Measurements from ENCODE around the gene RPL29.

Gene RPL29

DNA sequence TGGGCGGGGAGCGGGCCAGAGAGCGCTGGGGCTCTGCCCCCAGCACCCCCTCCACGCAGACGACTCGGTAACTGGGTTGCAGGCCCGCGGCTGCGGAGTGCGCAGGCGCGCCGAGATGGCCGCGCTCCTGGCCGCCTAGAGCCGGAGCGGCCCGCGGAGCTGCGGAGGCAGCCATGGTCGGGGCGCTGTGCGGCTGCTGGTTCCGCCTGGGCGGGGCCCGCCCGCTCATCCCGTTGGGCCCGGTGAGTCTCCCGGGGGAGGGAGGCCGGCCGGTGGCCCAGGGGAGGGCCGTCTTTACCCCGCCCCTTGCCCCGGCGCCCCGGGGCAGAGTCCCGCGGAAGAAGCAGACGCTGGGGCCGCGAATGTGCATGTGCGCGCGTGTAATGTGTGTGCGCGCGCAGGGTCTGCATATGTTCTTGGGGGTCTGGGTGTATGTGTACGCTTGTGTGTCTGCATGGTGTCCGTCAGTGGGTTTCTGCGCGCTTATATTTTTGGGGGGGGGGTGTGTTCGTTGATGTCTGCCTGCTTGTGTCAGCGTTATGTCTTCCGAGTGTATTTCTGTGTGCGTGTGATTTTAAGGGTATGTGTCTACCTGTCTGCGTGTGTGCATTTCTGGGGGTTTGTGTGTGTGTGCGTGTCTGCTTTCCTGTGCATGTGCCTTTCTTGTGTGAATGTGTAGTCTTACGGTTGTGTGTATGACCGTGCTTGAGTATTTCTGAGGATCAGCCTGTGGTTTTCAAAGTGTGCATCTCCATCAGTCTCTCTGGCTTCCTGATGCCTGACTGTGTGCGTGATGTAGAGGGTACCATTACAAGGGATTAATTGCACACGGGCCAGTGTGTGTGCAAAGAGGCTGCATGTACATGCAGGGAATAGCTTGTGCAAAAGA, 20.5 kb downstream of the RPL29 start, which contains the start of gene ABHD14A:
ABHD14A (plus strand) TSS at position 102 of the 889 bp plus-strand sequence; CDS start at position 174, 72 bp downstream.
- peak within 1 kb of the TSS; percentile 96 for H3K27ac Mint-ChIP-seq
- peaks cover 15% of the 10 kb centered on the region for H3K36me3 Mint-ChIP-seq (ENCODE audit: low read depth)
- no peaks in the 10 kb centered on the region for H3K27me3 Mint-ChIP-seq
- H3K4me1 Mint-ChIP-seq (ENCODE audit: low read depth) = peaks cover 44% of the 10 kb centered on the region
- H3K4me3 Mint-ChIP-seq = peak within 1 kb of the TSS; percentile 92
- intact Hi-C loops (cut with micrococcal nuclease) = loop anchor here (1.0 kb wide), 1 partner anchor 33 kb away; the partner anchor contains the start of gene PARP3
- H3K9me3 Mint-ChIP-seq = no peaks in the 10 kb centered on the region

DNA sequence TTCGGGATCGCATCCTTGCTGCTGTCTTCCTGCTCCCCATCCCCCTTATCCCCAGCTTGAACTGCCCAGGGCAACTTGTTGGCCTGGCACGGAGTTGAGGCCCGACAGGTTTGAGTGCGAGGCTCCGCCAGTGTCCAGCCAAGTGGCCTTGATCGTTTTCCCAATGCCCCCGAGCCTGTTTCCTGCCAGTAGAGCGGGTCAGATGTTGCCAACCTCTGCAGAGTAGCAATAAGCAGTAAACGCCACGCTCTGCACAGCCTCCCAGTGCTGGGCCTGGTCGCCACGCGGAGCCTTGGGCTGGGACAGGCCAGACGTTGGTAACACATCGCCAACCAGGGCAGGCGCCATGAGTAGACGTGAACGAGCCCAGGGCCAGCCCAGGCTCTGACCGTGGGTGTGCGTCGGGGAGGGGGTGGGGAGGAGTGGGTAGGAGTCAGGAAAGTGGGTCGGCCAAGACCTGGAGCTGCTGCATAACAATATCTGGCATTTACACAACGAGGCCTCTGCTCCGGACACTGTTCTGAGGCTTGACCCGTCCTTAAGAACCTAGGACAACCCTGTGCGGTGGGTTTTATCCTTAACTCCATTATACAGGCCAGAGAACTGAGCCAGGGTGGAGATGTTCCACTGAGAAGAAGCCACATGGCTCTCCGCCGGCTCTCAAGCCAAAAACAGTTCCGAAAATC, 21.3 kb downstream of the RPL29 start:
- Mint-ChIP-seq H3K36me3 (ENCODE audit: low read depth) (peaks cover 21% of the 10 kb centered on the region), H3K4me3 (peak overlapping the region; percentile 92), H3K27ac (peak overlapping the region; percentile 96), H3K4me1 (ENCODE audit: low read depth) (peaks cover 45% of the 10 kb centered on the region), H3K9me3 (no peaks in the 10 kb centered on the region), H3K27me3 (peaks cover 3% of the 10 kb centered on the region)
- intact Hi-C loops (cut with micrococcal nuclease) = loop anchor here (1.0 kb wide), 1 partner anchor 32 kb away; the partner anchor contains the start of gene PARP3

DNA sequence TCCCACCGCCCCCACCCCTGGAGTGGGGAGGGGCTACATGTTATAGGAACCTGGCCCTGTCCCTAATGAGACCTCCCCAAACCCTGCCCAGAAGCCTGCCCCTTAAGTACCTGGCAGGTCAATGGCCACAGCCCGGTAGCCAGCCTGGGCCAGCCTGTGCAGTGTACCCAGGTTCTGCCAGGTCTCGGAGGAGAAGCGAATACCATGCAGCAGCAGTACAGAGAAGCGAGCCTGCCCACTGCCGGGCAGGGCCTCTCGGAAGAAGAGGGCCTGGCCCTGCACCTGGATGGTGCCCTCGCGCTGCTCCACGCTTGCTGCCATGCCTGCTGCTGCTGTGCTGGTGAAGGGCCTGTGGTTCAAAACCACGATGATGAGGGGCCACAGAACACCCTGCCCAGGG, 24.3 kb downstream of the RPL29 start:
- Mint-ChIP-seq H3K9me3 (no peaks in the 10 kb centered on the region), H3K27ac (no peak overlapping the region), H3K36me3 (ENCODE audit: low read depth) (peaks cover 27% of the 10 kb centered on the region), H3K27me3 (peaks cover 26% of the 10 kb centered on the region), H3K4me3 (no peak overlapping the region), H3K4me1 (ENCODE audit: low read depth) (peaks cover 57% of the 10 kb centered on the region)
- intact Hi-C loops (cut with micrococcal nuclease) = no loop called here

DNA sequence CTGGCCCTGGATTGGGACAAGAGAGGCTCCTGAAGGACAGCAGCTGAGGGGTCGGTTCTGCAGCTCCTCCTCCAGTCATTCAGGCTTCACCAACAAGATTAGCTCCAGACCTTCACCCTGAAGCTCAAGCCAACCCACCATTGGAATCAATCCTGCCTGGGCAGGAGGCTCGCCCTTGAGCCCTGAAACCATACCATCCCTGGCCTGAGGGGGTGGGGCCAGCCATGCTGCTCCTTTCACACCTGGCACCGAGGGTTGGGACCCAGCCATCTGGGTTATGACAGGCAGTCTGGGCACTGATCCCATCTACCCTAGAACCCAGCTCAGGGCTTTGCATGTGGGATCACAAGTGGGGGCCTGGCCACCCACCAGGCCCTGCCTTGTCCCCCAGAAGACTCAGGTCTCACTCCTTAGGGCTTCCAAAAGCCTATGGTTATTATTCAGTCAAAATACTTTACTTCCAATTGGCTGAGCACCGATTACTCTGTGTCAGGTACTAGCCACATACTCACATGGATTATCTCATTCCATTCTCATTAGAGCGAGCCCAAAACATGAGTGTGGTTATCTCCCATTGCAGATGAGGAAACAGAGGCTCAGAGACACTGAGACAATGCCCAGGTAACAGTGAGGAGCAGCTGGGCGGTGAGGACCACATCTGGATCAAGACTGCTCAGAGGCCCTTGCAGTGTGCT, 24.9 kb downstream of the RPL29 start:
- Mint-ChIP-seq H3K4me3 (no peak overlapping the region), H3K36me3 (ENCODE audit: low read depth) (peaks cover 27% of the 10 kb centered on the region), H3K27ac (no peak overlapping the region), H3K4me1 (ENCODE audit: low read depth) (peaks cover 52% of the 10 kb centered on the region), H3K27me3 (peaks cover 31% of the 10 kb centered on the region), H3K9me3 (no peaks in the 10 kb centered on the region)
- intact Hi-C loops (cut with micrococcal nuclease) = no loop called here

DNA sequence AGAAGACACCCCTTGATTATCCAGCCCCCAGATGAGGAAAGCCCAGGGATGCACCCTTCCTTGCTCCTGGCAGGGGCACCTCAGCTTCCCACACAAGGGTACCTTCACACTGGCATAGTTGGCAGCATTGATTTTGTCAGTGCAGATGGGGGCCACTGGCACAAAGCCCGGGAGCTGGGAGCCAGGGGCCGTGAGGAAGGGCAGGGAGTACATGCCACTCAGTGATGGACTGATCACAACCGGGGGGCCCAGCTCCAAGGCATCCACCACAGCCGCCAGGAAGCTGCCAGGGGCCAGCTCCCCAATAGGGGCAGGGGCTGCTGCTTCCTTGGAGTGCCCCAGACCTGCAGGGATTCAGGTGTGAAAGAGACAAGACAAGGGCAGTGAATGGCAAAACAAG, 25.9 kb downstream of the RPL29 start:
- no peaks in the 10 kb centered on the region for H3K9me3 Mint-ChIP-seq
- intact Hi-C loops (cut with micrococcal nuclease) = loop anchor here (2.0 kb wide), 1 partner anchor 15 kb away; the partner anchor contains the start of gene GPR62
- no peak overlapping the region for H3K4me3 Mint-ChIP-seq
- H3K36me3 Mint-ChIP-seq (ENCODE audit: low read depth) = peaks cover 19% of the 10 kb centered on the region
- peaks cover 41% of the 10 kb centered on the region for H3K27me3 Mint-ChIP-seq
- H3K4me1 Mint-ChIP-seq (ENCODE audit: low read depth) = peaks cover 43% of the 10 kb centered on the region
- H3K27ac Mint-ChIP-seq = no peak overlapping the region

DNA sequence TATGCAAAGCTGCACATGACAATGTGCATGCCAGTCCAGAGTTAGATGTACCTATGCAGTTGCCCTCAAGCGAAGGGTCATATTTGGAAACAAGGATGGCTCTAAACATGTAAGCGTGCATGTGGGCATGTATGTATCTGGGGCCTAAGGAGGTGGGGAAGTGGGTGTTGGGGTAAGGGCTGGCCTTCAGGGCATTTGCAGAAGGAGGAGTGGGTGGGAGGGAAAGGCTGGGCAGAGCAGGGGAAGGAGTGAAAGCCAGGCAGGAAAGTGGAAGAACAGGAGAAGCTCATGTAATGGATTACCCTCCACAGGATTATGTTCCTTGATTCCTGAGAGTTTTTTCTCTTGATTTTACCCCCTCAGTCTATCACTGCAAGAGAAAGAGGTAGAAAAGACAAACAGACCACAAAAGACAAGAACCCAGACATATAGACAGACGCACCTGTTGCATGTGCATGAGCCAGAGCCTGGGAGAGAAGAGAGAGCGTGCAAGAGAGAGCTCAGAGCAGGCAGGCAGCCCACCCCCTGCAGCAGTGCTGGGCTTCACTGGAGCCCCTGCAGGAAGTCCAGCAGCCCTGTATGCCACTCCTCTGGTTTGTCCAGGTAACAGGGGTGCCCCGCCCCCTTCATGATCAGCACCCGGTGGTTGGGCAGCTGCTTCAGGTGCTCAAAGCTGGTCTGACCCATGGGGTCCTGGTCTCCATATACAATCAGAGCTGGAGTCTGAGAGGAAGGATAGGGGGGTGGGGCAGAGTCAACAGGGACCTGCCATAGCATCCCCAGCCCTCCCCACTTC, 26.6 kb downstream of the RPL29 start:
- H3K4me3 Mint-ChIP-seq = no peak overlapping the region
- H3K27ac Mint-ChIP-seq = no peak overlapping the region
- peaks cover 35% of the 10 kb centered on the region for H3K4me1 Mint-ChIP-seq (ENCODE audit: low read depth)
- intact Hi-C loops (cut with micrococcal nuclease) = loop anchor here (2.0 kb wide), 1 partner anchor 14 kb away; the partner anchor contains the start of gene GPR62
- H3K27me3 Mint-ChIP-seq = peaks cover 48% of the 10 kb centered on the region
- H3K36me3 Mint-ChIP-seq (ENCODE audit: low read depth) = peaks cover 19% of the 10 kb centered on the region
- H3K9me3 Mint-ChIP-seq = no peaks in the 10 kb centered on the region

DNA sequence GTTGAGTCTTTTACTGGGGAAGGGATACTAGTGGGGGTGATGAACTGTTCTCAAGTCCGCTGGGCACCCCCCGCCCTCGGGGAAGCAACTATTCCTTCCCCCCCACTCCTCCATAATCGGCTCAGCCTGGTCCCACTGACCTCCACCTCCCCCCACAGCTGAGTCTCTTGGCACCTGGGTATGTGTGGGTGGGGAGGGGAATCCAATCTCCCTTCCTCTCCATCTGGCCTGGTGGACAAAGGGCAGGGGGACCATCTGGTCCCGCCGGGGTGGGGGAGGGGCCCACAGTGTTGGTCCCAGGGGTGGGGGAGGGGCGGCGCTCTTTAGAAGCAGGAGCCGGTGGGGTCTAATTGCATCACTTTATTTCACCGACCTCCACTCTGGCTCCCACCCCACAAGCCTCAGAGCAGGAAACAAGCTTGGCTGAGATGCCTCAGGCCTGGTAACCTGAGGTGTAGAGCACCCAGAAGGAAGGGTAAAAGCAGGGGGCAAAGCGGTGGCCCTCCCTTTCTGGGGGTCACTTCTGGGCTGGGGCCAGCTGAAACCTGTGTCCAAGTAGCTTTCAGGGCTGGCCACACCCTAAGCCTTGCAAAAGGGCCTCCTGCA, 27.4 kb downstream of the RPL29 start:
- H3K4me1 Mint-ChIP-seq (ENCODE audit: low read depth) = peaks cover 28% of the 10 kb centered on the region
- peak overlapping the region; percentile 87 for H3K4me3 Mint-ChIP-seq
- no peaks in the 10 kb centered on the region for H3K9me3 Mint-ChIP-seq
- H3K27ac Mint-ChIP-seq = peak overlapping the region; percentile 44
- H3K27me3 Mint-ChIP-seq = peaks cover 55% of the 10 kb centered on the region
- H3K36me3 Mint-ChIP-seq (ENCODE audit: low read depth) = peaks cover 12% of the 10 kb centered on the region
- intact Hi-C loops (cut with micrococcal nuclease) = loop anchor here (2.0 kb wide), 1 partner anchor 13 kb away; the partner anchor contains the start of gene GPR62

DNA sequence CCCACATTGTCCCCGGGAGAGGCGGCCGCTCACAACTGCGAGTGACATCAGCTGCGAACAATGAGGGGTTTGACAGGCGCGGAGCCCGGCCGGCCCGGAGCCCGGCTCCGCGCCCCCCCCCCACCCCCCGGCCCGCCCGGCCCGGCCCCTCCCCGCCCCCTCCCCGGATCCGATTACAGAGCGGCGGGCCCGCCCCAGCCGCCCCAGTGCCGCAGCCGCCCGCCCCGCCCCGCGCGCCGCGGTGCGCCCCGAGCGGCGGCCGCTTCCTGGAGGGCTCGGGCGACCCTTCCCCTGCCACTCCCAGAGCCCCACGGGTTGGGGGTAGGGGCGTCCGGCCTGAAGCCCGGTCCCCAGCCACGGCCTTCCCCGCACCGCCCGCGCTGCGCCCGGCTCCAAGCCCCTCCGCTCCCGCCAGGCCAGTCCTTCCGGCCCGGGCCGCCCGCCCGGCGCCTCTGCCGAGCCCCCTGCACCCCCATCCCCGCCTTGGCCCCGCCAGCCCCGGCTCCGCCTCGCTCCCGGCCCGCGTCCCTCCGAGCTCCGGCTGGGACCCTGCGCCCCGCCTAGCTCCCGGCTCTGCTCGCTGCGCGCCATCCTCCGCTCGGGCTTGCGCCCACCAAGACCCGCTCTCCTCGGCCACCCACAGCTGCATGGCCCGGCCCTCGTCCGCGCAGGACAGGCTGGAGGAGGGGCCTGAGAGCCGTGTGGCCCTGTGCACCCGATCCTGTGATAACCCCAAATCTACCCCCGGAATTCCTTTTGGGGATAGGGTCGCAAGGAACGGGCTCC, 28.1 kb downstream of the RPL29 start, which contains the start of gene PCBP4:
PCBP4 (minus strand) TSS at position 71 of the 786 bp plus-strand sequence. CDS start 6,214 bp downstream, outside the sequence.
- peak within 1 kb of the TSS; percentile 87 for H3K4me3 Mint-ChIP-seq
- H3K27me3 Mint-ChIP-seq = peaks cover 62% of the 10 kb centered on the region
- peaks cover 12% of the 10 kb centered on the region for H3K36me3 Mint-ChIP-seq (ENCODE audit: low read depth)
- H3K9me3 Mint-ChIP-seq = no peaks in the 10 kb centered on the region
- H3K4me1 Mint-ChIP-seq (ENCODE audit: low read depth) = peaks cover 28% of the 10 kb centered on the region
- peak within 1 kb of the TSS; percentile 44 for H3K27ac Mint-ChIP-seq
- intact Hi-C loops (cut with micrococcal nuclease) = loop anchor here (2.0 kb wide), 1 partner anchor 13 kb away; the partner anchor contains the start of gene GPR62

DNA sequence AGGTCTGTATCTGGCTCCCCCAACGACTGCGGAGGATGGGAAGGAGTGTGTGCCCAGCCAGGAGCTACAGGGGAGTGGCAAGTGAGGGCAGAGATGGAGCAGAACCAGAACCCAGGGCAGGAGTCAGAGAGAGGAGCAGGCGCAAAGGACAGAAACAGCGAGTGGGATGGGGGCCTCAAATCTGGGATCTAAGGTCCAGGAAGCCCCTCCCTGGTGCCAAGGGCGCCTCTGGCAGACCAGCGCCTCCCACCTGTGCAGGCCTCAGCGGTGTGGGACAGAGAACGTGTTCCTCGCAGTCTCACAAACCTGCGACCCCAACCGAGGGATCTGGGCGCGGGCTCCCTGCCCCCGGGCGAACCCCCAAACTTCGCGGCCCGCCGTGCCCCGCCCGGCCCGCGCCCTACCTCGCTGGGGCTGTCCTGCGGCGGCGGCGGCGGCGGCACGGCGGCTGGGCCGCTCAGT, 28.7 kb downstream of the RPL29 start:
- Mint-ChIP-seq H3K4me1 (ENCODE audit: low read depth) (peaks cover 28% of the 10 kb centered on the region), H3K4me3 (peak overlapping the region; percentile 65), H3K9me3 (no peaks in the 10 kb centered on the region), H3K36me3 (ENCODE audit: low read depth) (peaks cover 12% of the 10 kb centered on the region), H3K27me3 (peaks cover 65% of the 10 kb centered on the region), H3K27ac (no peak overlapping the region)
- intact Hi-C loops (cut with micrococcal nuclease) = no loop called here

DNA sequence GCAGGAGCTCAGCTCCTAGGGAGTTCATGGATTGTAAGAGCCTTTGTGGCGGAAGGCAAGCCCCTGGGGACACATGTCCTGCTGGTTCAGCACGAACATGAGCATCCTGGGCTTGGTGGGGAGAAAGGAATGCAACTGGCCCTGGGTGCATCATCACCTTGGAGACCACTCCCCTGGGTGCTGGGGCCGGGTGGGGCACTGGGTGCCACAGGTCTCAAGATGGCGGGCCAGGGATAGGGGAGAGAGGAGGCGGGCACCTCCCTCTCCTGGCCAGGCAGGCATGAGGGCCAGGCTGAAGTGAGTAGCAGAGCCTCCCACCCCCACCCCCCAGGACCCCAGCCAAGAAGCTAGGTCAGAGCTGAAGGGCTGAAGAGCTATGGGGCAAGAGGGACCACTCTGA, 29.2 kb downstream of the RPL29 start:
- Mint-ChIP-seq H3K27ac (no peak overlapping the region), H3K4me1 (ENCODE audit: low read depth) (peaks cover 28% of the 10 kb centered on the region), H3K27me3 (peaks cover 70% of the 10 kb centered on the region), H3K4me3 (peak overlapping the region; percentile 65), H3K9me3 (no peaks in the 10 kb centered on the region), H3K36me3 (ENCODE audit: low read depth) (peaks cover 12% of the 10 kb centered on the region)
- intact Hi-C loops (cut with micrococcal nuclease) = no loop called here

DNA sequence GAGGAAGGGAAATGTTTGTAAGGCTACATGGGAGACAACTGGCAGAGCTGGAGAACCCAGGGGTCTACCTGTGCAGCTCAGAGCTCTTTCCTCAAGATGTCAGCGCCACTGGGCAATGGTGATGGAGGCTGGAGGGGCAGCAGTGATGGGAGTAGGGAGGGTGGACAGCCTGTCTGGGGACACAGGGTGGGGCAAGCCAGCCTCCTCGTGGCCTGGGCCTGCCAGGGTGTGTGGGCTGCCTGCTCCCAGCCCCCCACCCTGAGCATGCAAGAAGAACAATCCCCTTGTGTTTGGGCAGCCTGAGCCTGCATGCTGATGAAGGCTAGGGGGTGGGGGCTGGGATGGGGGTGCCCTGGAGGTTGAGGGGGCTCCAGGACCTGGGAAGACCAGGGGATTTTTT, 29.7 kb downstream of the RPL29 start:
- H3K9me3 Mint-ChIP-seq = no peaks in the 10 kb centered on the region
- H3K27ac Mint-ChIP-seq = no peak overlapping the region
- peaks cover 12% of the 10 kb centered on the region for H3K36me3 Mint-ChIP-seq (ENCODE audit: low read depth)
- intact Hi-C loops (cut with micrococcal nuclease) = no loop called here
- H3K4me3 Mint-ChIP-seq = peak overlapping the region; percentile 65
- H3K27me3 Mint-ChIP-seq = peaks cover 75% of the 10 kb centered on the region
- H3K4me1 Mint-ChIP-seq (ENCODE audit: low read depth) = peaks cover 25% of the 10 kb centered on the region

DNA sequence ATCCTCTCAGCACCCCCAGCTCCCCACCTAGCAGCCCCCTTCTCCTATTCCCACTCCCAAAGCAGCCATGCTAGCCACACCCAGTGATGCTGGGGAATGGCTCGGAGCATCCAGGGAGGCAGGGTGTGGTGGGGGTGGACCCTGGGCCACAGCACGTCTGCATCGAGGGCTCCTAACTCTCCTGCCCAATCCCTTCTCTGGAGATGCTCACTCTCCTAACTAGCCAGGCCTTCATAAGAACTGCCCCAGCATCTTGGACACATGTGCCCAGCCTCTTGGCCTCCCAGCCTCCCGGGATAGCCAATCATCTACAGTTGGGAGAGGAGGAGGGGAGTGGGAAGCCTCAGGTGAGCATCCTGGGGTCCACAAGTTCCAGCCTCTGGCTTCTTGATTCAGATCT, 31.2 kb downstream of the RPL29 start:
- Mint-ChIP-seq H3K4me1 (ENCODE audit: low read depth) (peaks cover 24% of the 10 kb centered on the region), H3K9me3 (no peaks in the 10 kb centered on the region), H3K4me3 (no peak overlapping the region), H3K27ac (no peak overlapping the region), H3K27me3 (peaks cover 85% of the 10 kb centered on the region), H3K36me3 (ENCODE audit: low read depth) (peaks cover 7% of the 10 kb centered on the region)
- intact Hi-C loops (cut with micrococcal nuclease) = no loop called here

Data from dendritic cell treated with granulocyte-macrophage colony-stimulating factor and Interleukin-4, amounts not matched to agents 40 ng/mL and 50 ng/mL, for 4 days (primary cell).